Umbilical cord (tissue), 2 donors: ENCODE data around the gene VSTM2B. TPM values are rescaled to one million over a fixed set of nuclear protein-coding genes. Genes with fewer than 3 reads are reported as not detected.

Source experiments
- DNase-seq: peaks from one replicate; pipeline ENCODE4 v3.0.0-alpha.2; 2015; ENCODE audit warnings: low spot score
- total RNA-seq: library from RNA; depleted of rRNA; stranded (reverse); fragments of >200 nt; gene quantifications from one replicate; pipeline ENCODE4 v1.2.3, GENCODE V29; 2014; ENCODE audit warnings: low replicate concordance; ENCODE audit not compliant: insufficient read depth

The VSTM2B gene
- total RNA-seq, 1 donor from 2014 or later = not detected

DNA sequence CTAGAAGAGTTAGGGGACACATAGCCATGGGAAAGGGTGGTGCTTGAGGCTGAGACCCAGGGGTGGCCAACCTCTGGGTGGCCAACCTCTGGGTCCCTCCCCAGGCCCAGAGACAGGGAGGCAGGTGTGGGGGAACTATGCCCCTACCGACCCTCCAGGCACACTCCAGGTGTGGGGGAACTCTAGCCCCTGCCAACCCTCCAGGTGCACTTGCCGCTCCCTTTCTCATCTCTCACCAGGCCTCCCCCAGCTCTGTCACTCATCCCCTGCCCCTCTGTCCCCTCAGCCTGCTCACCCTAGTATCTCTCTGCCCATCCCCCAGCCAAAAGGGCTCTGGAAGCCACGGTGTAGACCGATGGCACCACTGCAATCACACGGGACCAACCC, 10.6 kb upstream of the VSTM2B start:
- DNase-seq = no peak

DNA sequence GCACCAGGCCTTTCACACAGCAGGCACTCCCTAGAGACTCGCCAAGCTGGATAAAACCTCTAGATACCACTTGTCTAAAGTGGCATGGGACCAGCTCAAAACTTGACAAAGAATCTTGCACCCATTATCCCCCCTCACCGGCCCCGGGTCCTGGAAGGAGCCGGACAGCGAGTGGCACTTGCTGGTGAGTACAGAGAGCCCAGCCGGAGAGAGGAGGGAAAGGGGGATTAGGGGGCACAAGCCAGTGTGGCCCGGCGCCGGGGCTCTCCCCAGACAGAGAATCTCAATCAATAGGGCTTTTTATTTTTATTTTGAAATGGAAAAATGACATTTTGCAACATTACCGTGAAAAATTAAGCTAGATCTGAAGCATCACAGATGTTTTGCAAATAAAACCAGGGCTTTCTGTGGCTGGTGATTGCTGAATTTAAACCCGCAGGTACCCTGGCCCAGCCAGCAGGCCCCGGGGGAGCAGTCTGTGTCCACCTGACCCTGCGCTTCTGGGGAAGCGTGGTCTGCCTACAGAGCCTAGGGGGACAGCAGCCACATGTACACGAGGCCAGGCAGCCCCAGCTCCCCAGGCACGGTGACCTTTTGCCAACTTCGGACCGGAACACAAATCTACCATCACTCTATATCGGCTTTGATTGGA, 10.0 kb upstream of the VSTM2B start:
- no peak for DNase-seq

DNA sequence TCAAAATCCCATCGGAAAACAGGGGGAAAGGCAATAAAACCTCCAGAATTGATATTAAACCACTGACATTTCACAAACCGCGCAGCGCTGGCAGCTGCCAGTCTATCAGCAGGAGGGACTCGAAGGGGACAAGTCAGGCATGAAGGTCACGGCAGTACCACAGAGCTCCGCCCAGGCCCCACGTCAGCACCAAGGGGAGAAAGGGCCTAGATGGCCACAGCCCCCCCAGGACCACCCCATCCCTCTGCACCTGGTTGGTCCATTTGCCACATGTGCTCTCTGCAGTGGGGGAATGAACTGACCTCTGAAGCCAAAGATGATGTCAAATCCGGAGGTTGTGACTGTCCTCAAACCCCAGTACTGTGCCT, 9.5 kb upstream of the VSTM2B start:
- DNase-seq = no peak

DNA sequence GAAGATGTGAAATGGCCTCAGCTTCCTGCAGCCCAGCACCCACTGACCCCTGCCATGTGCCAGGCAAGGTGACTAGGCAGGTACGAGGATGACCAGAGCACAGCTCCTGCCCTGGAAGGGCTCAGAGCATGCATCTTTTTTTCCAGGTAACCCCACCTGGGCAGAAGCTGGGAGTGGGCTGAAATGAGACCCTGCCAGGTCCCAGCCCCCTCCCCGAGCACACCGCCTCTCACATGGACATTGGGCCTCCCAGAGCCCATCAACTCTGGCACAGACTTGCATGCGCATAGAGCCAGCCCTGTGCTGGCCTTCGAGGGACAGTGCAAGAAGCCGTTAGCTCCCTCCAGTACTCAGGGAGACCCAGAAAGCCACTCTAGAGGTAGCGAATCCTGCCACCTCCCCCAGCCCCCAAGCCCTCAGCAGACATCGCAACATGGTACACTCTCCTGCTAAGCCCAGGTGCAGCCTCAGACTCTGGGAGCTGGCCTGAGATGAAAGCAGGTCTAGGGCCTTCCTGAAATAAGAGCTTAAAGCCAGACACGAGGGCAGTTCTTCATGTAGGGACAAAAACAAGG, 8.9 kb upstream of the VSTM2B start:
- DNase-seq = no peak

DNA sequence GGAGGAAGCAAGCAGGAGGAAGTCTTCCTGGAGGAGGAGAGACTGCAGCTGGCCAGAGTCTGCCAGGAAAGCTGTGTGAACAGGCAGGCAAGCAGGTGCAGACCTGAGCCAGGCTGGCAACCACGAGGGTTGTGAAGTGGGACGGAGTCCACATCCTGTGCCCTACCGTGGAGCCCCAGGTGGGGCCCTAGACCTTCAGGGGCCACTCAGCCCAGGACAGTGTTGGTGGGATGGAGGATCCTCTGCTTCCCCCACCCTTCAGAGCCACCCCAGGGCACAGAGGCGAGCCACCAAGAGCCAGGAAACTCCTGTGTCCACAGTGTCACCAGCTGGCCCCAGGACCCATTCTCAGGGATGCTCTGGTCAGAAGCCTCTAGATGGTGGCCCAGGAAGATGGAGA, 8.4 kb upstream of the VSTM2B start:
- DNase-seq = no peak

DNA sequence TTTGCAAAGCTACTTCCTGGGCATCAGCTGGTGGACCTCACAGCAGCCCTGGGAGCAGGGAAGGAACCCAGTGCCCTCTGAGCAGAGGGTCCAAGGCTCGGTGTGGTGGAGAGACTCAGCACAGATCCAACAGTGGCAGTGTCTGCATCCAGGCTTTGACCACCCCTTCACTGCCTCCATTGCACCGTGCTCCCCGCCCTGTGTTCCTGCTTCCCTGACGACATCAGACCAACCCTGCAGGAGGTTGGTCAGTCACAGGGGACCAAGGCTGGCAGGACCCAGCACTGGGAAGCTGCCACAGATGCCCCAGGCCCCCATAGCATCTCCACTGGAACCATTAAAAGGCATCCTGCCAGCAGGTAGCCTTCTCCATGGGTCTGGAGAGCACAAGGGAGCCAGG, 7.8 kb upstream of the VSTM2B start:
- no peak for DNase-seq

DNA sequence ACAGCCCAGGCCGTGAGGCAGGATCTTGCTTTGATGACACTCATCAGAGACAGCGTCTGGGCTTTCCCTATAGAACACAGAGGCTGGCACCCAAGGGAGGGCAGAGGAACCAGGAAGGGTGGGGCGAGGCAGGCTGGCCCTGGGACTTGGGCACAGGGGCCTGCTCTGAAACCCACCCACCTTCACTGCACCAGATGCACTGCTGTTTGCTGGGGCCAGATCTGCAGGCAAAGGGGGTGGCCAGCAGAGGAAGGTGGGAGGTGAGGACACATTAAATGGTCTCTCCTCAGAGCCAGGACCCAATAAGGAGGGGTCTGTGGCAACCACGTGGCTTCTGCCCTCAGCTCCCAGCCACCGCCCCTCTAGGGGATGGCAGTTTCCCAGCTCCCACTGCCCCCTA, 6.6 kb upstream of the VSTM2B start:
- no peak for DNase-seq

DNA sequence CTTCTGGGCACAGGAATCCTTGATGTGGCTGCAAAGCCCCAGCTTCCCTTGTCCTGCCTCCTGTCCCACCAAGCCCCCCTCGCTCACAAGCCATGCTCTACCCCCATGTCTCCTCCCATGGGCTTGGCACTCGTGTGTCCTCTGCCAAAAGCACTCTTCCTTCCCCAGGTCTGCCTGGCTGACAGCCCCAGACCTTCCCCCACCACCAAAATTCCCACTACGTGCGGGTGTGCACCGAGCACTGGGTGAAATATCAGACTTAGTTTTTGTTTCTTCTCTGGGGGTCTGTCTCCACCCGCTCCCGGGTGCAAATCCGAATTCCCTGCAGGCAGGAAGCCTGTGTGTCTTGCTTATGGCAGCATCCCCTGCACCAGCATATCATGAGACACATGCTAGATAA, 5.9 kb upstream of the VSTM2B start:
- no peak for DNase-seq

DNA sequence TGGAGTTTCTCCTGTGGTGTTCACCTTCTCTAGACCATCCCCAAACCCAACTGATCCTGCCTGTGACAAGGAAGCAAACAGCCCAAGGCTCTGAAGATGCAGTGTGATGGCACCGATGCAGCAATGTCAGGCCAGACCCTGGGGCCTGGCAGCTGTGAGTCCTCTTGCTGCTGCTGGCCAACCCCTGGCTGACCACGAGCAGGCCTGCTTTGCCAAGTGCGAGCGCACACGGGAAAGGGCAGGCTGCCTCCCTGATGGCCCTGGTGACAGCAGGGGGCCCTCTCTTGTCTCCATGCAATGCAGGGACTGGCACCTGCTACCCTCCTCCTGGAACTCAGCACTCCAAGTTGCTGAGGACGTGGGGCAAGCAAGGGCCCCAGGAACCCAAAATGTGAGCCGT, 5.4 kb upstream of the VSTM2B start:
- no peak for DNase-seq

DNA sequence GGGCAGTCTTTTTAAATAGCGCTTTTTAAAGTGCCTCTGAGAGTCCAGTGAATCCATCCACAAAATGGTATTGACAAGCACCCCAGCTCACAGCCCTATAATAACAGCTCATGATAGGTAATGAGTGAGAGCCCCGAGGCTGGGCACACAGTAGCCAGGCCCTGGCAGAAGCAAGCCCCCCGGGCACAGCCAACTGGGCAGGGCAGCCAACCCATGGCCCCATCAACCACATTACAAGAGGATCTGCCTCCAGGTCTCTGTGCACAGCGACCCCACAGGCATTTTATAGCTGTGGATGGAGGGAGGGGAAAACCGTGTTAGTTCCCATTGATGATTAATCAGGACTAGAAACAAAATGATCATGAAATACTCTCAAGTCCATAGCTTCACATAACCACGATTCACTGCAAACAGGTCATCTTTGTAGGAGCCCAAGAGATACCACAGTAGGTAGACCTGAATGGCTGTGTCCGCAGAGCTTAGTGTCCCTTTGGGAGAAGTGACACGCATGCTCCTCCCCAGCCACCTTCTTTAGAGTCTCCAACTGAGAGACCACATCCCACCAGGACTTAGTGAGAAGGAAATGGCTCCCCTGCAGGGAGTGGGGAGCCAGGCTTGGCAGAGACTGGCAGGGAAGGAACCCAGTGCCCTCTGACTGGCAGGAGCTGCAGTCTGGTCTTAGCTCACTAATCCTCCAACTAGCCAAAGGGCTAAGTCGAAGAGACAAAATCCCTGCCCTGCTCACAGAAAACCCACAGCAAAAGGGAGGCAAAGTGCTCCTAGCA, 4.3 kb upstream of the VSTM2B start:
- no peak for DNase-seq

DNA sequence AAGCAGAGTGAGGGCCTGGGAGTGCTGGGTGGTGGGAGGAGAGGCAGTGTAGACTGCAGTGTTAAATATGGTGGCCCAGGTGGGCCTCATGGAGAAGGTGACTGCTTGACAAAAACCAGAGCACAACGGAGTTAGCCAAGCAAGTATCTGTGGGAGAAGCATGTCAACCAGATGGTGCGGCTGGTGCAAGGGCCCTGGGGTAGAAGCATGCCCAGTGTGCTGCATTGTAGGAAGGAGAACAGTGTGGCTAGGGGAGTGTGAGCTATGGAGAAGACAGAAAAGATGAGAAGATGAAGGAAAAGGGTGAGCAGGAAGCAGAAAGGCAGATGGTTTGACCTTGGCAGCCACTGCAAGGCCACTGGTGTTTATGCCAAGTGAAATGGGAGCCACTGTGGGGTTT, 2.2 kb upstream of the VSTM2B start:
- no peak for DNase-seq

DNA sequence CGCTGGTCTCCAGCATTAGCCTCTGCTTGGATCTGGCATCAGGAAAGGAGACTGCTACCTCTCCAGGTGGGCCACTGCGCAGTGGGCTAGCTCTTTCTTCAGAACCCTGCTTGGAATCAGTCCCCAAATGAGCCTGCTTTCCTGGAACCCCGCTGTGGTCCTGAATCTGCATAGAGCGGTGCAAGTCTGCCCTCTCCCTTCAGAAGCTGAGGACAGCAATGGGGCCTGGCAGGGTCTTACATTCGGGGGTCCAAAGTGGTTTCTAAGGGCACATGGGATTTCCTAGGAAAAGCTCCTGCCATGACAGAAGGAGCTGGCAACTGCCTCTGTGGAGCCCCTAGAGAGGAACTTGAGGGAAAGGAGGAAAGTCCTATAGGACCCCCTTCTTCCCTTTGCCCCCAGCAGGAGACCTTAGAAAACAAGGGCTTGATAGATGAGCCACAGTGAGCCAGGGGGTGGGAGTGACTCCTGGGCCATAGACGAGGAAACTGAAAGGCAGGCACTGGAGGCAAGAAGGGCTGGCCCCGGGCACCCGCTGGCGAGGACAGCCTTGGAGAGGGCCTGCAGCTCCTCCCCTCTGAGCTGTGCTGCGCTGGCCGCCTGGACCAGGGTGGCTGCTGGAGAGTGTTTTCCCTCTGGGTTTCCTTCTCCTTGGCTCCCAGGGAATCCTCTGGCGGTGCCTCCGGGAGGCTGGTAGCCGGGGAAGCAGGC, 1.4 kb upstream of the VSTM2B start:
- DNase-seq = no peak

DNA sequence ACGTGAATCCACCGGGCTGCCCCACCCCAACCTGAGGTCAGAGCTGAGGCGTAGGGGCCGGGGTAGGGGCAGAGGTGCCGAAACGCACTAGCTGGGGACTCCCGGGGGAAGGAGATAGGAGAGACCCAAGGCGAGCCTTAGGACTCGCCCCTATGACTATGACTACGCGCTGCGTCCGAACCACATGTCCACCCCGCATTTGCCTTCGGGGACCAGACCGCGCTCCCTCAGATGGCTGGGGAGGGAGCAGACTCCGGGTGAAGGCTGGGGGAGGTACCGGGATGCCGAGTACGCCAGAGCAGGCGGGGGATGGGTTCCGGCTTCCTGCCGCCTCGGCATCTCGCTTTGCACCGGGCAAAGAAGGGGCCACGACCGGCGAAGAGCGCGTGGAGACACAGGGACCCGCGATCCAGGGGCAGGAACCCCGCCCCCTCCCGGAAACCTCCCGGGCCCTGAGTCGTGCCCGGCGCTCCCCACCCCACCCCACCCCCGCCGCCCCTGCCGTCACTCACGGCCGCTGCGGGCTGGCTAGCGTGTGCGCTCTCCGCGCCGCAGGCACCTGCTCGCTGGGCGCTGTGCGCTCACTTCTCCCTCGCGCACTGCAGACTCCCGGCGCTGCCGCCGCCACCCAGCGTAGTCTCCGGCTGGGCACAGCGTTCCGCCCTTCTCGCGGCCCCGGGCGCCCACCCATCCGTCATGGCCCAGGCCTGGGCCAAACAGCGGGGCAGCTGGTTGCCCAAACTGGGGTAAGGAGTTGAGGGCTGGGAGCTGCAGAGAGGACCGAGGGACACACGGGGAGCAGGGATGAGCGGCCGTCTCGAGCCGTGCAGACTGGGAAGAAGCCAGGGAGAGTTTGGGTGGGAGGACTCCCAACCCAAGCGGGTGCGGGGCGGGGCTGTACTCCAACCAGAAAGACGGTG, 622 bp upstream of the VSTM2B start:
- no peak for DNase-seq

DNA sequence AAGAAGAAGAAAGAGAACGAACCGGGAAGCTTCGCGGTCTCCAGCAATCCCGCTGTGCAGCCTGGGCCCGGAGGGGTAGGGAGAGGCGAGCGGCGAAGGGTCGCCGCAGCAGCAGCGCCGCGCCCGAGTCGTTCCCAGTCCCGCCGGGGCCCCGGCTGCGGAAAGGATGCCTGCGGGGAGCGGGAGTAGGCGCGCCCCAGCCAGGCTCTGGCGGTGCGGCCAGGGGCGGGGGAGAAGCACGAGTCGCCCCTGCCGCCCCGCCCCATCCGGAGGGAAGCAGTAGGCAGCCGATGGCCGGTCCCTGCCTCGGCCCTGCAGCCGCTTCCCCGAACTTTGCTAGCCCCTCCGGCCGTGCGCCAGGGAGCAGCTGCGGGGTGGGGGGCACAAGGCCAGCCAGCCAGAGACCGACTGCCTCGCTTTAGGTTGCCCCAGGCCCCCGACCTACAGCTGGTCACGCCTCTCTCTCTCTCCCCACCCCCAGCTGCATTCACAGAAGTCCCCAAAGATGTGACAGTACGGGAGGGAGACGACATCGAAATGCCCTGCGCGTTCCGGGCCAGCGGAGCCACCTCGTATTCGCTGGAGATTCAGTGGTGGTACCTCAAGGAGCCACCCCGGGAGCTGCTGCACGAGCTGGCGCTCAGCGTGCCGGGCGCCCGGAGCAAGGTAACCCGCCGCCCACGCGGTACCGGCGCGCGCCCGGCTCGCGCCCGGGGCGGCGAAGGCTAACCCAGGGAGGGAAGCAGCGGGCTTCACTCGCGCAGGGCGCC, 1.1 kb downstream of the VSTM2B start:
- DNase-seq = no peak

DNA sequence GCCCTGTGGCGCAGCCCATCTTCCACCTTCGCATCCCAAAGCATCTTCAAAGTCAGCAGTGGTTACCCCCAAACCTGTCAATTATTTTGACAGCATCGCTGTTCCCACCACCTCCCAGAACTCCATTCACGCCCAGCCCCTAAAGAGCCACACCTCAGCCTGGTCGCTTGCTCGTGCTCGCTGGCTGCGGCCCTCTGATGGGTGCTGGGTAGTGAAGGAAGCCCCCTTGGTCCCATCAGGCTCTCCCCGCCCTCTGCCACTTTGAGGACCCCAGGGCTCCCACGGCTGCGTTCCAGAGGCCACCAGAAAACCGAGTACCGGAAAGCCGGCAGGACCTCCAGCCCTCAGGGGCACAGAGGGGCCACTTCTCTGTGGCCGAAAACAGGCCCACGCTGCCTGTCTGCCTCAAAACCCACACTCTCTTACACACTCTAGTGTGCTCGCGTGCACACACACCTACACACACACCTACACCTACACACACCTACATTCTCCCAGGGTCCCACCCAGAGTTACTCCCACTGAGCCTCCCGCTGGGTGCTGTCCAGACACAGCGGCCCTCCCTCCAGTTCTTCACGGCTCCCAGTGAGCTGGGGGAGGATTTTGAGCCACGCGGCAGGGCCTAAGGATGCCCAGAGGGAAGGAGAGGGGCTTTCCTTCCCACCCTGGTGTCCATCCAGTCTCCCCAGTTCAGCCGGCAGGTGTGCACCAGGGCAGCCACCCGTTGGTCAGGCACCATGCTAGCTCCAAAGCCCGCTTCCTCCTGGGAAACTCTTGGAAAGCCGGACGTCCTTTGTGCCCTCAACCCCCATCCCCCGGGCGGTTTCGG, 1.9 kb downstream of the VSTM2B start:
- DNase-seq = no peak

DNA sequence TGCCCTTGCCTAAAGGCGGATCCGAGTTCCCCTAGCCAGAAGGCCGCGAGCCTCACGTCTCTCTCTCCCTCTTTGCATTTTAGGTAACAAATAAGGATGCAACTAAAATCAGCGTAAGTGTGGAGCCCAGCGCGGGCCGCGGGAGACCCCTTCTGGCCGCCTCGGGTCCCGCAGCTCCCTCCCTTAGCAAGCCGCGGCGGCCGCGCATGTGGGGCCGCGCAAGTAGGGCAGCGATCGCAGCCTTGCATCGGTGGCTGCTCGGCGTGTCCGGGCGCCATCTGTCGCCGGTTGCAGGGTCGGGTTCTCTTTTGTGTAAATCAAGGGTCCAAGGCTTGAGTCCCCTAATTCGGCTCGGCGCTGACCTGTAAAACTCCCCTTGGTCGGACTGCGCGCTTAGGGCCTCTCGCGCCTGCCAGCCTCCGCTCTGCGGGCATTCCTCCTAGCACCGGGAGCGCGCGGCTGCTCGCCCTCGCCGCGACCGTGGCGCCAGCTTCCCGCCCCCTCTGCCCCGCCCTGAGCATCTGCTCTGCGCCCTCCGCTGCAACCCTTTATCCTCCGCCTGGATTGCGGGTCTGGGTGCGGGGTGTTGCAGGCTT, 2.7 kb downstream of the VSTM2B start:
- peak; percentile 54 for DNase-seq

DNA sequence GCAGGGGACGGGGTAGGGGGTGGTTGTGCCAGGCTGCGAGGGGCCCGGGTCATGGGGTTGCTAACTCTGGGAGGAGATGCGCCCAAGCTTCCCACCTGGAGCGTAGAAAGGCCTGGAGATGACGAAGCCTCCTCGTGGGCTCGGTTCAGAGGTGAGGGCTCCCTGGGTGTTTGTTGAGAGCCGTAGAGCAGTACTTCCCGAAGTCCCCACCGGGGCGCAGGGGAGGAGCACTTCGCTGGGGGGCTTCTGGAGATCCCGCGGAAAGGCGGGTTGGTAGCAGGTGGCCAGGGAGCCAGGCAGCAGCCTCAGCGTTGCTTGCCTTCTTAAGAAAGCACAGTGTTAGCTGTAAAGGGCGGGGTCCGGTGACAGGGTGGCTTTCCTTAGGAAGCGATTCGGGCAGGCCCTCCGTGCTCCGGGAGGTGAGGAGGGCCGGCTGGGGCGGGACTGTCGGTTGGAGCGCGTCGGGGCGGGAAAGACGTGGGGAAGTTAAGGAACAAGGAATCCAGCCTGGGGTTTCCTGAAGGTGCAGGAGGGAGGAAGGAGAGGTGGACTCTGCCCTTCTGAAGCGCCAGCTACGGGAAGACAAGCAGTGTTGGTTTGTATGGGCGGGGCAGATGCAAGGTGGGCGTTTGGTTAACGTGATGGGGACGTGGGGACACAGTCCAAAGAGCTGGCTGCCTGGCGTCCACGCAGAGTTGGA, 3.3 kb downstream of the VSTM2B start:
- DNase-seq = no peak

DNA sequence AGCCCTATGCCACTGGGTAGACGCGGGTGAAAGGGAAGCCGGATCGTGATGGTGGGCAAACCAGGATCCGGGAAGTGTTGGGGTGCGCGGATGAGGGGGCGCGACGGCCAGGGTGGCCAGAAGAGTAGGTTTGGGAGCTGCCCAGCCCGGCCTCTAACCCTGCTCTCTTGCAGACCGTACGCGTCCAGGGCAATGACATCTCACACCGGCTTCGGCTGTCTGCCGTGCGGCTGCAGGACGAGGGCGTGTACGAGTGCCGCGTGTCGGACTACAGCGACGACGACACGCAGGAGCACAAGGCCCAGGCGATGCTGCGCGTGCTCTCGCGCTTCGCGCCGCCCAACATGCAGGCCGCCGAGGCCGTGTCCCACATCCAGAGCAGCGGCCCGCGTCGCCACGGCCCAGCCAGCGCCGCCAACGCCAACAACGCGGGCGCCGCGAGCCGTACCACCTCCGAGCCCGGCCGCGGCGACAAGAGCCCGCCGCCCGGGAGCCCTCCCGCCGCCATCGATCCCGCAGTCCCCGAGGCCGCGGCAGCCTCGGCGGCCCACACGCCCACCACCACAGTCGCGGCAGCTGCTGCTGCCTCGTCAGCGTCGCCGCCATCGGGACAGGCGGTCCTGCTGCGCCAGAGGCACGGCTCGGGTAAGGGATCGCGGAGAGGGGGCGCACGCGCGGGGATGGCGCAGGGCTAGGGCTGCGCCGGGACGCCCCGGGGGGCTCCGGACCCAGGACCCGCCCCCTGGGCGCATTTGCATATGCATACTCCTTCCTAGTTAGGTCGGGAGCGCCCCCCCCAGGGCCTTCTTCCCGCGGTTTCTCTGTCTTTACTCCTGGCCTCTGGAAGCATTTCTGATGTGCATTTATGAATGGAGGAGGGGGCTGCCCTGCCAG, 4.1 kb downstream of the VSTM2B start:
- DNase-seq = no peak
